ENCODE results near the gene NAT9.

Gene NAT9

DNA sequence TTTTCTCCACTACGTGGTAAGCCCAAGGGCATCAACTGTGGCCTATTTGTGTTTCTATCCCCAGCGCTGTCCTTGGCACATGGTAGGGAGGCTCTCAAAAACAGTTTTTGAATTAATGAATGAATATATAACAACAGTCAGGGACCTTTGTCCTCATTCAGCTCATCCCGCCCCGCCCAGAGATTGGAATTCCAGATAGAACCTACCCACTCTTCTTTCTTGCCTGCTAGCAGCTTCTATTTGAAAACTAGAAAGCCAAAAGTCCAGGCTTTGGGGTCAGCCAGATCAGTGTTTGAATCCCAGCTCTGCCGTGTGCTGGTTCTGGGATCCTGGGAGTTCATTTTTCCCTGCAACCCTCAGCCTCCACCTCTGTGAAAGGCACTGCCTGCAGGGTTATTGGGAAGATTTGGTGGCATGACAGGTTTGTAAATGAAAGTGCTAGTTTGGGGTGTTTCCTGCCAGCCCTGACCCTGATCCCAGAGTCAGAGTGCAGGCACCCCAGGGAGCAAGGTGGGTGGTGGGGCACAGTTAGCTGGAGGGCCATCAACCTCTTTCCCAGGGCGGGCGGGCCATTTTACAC lies 23.2 kb downstream of the NAT9 start:
- H3K36me3 ChIP-seq (ENCODE audit: control insufficient read depth in 4 of 4, insufficient read depth in 4 of 4, low read length in 3 of 4) = peaks cover 0 to 19% (median 10%) of the 10 kb centered on the region in 4 experiments
- WGBS (ENCODE audit: insufficient coverage) = 100% methylated on average over 5 of the region's 7 CpGs
- CTCF ChIA-PET = interaction anchor here (0.9 to 11.0 kb wide), 6 partner anchors 11 to 109 kb away, joined by 3 to 175 read pairs (median 8); partner anchors contain the start of genes NAT9 and RAB37

DNA sequence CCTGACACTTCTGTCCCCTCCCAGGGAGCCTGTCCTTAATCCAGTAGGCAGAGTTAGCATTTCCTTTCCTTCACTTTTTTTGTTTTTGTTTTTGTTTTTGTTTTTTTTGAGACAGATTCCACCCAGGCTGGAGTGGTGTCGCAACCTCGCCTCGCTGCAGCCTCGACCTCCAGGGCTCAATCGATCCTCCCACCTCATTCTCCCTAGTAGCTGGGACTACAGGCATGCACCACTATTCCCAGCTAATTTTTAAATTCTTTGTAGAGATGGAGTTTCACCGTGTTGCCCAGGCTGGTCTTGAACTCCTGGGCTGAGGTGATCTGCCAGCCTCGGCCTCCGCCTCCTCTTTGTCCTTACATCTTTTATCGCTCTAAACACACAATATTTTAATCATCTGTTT lies 23.7 kb downstream of the NAT9 start:
- no peak for DNase-seq
- Histone ChIP-seq H3K27ac (ENCODE audit: insufficient read depth in 1 of 2, low read depth in 1 of 2, low read length in 2 of 2, poor library complexity in 1 of 2, severe bottlenecking in 2 of 2) (peak overlapping the region in 1 of 2 experiments; percentile 58), H3K4me1 (ENCODE audit: control extremely low read depth in 1 of 4, control insufficient read depth in 4 of 4, insufficient read depth in 4 of 4, low read length in 3 of 4) (peaks cover 19 to 80% (median 68%) of the 10 kb centered on the region in 4 experiments), H3K36me3 (ENCODE audit: control insufficient read depth in 4 of 4, insufficient read depth in 4 of 4, low read length in 3 of 4) (peaks cover 0 to 19% (median 11%) of the 10 kb centered on the region in 4 experiments), H3K9me3 (ENCODE audit: control extremely low read depth in 1 of 5, control insufficient read depth in 4 of 5, insufficient read depth in 2 of 5, low read depth in 1 of 5, low read length in 4 of 5) (no peaks in the 10 kb centered on the region), H3K4me3 (ENCODE audit: control insufficient read depth in 1 of 7, extremely low read depth in 1 of 7, insufficient read depth in 4 of 7, low read depth in 2 of 7, low read length in 6 of 7) (no peak overlapping the region), H3K27me3 (replicated peaks in 2 of 5; ENCODE audit: control insufficient read depth in 4 of 5, insufficient read depth in 5 of 5, low read length in 4 of 5) (no peaks in the 10 kb centered on the region)
- ChIA-PET CTCF (interaction anchor here (1.3 to 11.0 kb wide), 6 partner anchors 8 to 95 kb away, joined by 3 to 175 read pairs (median 14); partner anchors contain the start of genes NAT9 and RAB37), POLR2A (interaction anchor here (6.3 kb wide), 1 partner anchor 8 kb away, joined by 71 read pairs; no protein-coding TSS in a partner anchor)
- WGBS (ENCODE audit: insufficient coverage) = 92% methylated on average over 9 of the region's 9 CpGs

More for the DNA sequence above, 23.2 kb downstream of the NAT9 start:
- DNase-seq = no peak
- POLR2A ChIA-PET = no interaction called here
- no peak overlapping the region for H3K27ac ChIP-seq (ENCODE audit: insufficient read depth in 1 of 2, low read depth in 1 of 2, low read length in 2 of 2, poor library complexity in 1 of 2, severe bottlenecking in 2 of 2)
- no peaks in the 10 kb centered on the region for H3K27me3 ChIP-seq (replicated peaks in 2 of 5; ENCODE audit: control insufficient read depth in 4 of 5, insufficient read depth in 5 of 5, low read length in 4 of 5)
- H3K4me3 ChIP-seq (ENCODE audit: control insufficient read depth in 1 of 7, extremely low read depth in 1 of 7, insufficient read depth in 4 of 7, low read depth in 2 of 7, low read length in 6 of 7) = no peak overlapping the region
- peaks cover 19 to 80% (median 68%) of the 10 kb centered on the region in 4 experiments for H3K4me1 ChIP-seq (ENCODE audit: control extremely low read depth in 1 of 4, control insufficient read depth in 4 of 4, insufficient read depth in 4 of 4, low read length in 3 of 4)
- H3K9me3 ChIP-seq (ENCODE audit: control extremely low read depth in 1 of 5, control insufficient read depth in 4 of 5, insufficient read depth in 2 of 5, low read depth in 1 of 5, low read length in 4 of 5) = no peaks in the 10 kb centered on the region

DNA sequence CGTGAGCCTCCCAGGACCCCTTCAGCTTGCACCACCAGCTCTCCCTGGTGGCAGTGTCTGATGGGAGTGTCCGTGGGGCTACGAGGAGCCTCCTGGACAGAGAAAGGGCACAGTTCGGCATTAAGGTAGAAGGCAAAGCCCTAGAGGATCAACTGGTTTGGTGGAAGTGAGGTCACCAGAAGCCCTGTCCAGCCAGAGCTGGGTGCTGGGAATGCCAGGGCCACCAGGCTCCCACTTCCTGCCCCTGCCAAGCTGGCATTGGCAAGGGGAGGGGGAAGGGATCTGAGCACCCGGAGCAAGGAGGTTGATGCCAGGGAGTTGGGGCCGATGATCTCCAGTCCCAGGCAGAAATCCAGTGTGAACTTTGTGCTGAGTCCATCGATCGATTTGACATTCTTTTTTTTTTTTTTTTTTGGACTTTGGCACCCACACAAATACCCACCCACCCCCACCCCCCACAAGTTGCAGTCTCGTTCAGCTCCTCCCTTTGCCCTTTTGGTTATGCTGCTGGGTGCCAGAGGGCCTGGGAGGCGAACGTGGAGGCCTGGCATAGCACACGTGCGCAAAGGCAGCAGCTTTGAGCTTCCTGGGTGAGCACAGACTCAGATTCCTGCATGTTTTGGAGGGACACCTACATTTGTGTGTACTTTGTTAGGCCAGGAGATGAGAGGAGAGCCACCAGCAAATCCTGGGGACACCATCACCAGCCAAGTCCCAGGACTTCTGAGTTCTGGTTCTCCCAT lies 25.6 kb downstream of the NAT9 start:
- Histone ChIP-seq H3K4me1 (ENCODE audit: control extremely low read depth in 1 of 4, control insufficient read depth in 4 of 4, insufficient read depth in 4 of 4, low read length in 3 of 4) (peaks cover 16 to 80% (median 68%) of the 10 kb centered on the region in 4 experiments), H3K27ac (ENCODE audit: insufficient read depth in 1 of 2, low read depth in 1 of 2, low read length in 2 of 2, poor library complexity in 1 of 2, severe bottlenecking in 2 of 2) (peak overlapping the region; percentile 35 to 81)
- no peak for DNase-seq

GRCh38 chr17:74750039-74750326 lies 26.2 kb downstream of the NAT9 start:
- DNase-seq = no peak
- Histone ChIP-seq H3K36me3 (ENCODE audit: control insufficient read depth in 4 of 4, insufficient read depth in 4 of 4, low read length in 3 of 4) (peaks cover 0 to 19% (median 15%) of the 10 kb centered on the region in 4 experiments), H3K9me3 (ENCODE audit: control extremely low read depth in 1 of 5, control insufficient read depth in 4 of 5, insufficient read depth in 2 of 5, low read depth in 1 of 5, low read length in 4 of 5) (no peaks in the 10 kb centered on the region), H3K4me3 (ENCODE audit: control insufficient read depth in 1 of 7, extremely low read depth in 1 of 7, insufficient read depth in 4 of 7, low read depth in 2 of 7, low read length in 6 of 7) (peak overlapping the region; percentile 81 to 98 (median 96)), H3K27ac (ENCODE audit: insufficient read depth in 1 of 2, low read depth in 1 of 2, low read length in 2 of 2, poor library complexity in 1 of 2, severe bottlenecking in 2 of 2) (peak overlapping the region; percentile 35 to 81), H3K27me3 (replicated peaks in 2 of 5; ENCODE audit: control insufficient read depth in 4 of 5, insufficient read depth in 5 of 5, low read length in 4 of 5) (no peaks in the 10 kb centered on the region), H3K4me1 (ENCODE audit: control extremely low read depth in 1 of 4, control insufficient read depth in 4 of 4, insufficient read depth in 4 of 4, low read length in 3 of 4) (peaks cover 16 to 80% (median 70%) of the 10 kb centered on the region in 4 experiments)
- WGBS (ENCODE audit: insufficient coverage) = 6% methylated on average over 5 of the region's 6 CpGs
- CTCF ChIA-PET = interaction anchor here (0.6 to 4.1 kb wide), 10 partner anchors 10 to 92 kb away, joined by 3 to 70 read pairs (median 7); partner anchors contain the start of gene RAB37
- POLR2A ChIA-PET = interaction anchor here (1.0 to 6.3 kb wide), 4 partner anchors 8 to 30 kb away, joined by 3 to 71 read pairs (median 20); partner anchors contain the start of gene RAB37

More for the DNA sequence above, 25.6 kb downstream of the NAT9 start:
- Histone ChIP-seq H3K9me3 (ENCODE audit: control extremely low read depth in 1 of 5, control insufficient read depth in 4 of 5, insufficient read depth in 2 of 5, low read depth in 1 of 5, low read length in 4 of 5) (no peaks in the 10 kb centered on the region), H3K27me3 (replicated peaks in 2 of 5; ENCODE audit: control insufficient read depth in 4 of 5, insufficient read depth in 5 of 5, low read length in 4 of 5) (no peaks in the 10 kb centered on the region), H3K4me3 (ENCODE audit: control insufficient read depth in 1 of 7, extremely low read depth in 1 of 7, insufficient read depth in 4 of 7, low read depth in 2 of 7, low read length in 6 of 7) (peak overlapping the region; percentile 81 to 98 (median 96)), H3K36me3 (ENCODE audit: control insufficient read depth in 4 of 4, insufficient read depth in 4 of 4, low read length in 3 of 4) (peaks cover 0 to 20% (median 15%) of the 10 kb centered on the region in 4 experiments)
- ChIA-PET CTCF (interaction anchor here (0.6 to 4.1 kb wide), 12 partner anchors 10 to 93 kb away, joined by 3 to 70 read pairs (median 7); partner anchors contain the start of gene RAB37), POLR2A (interaction anchor here (1.0 to 6.3 kb wide), 3 partner anchors 9 to 13 kb away, joined by 3 to 71 read pairs (median 36); partner anchors contain the start of gene RAB37)
- WGBS (ENCODE audit: insufficient coverage) = 25% methylated on average over 4 of the region's 13 CpGs

DNA sequence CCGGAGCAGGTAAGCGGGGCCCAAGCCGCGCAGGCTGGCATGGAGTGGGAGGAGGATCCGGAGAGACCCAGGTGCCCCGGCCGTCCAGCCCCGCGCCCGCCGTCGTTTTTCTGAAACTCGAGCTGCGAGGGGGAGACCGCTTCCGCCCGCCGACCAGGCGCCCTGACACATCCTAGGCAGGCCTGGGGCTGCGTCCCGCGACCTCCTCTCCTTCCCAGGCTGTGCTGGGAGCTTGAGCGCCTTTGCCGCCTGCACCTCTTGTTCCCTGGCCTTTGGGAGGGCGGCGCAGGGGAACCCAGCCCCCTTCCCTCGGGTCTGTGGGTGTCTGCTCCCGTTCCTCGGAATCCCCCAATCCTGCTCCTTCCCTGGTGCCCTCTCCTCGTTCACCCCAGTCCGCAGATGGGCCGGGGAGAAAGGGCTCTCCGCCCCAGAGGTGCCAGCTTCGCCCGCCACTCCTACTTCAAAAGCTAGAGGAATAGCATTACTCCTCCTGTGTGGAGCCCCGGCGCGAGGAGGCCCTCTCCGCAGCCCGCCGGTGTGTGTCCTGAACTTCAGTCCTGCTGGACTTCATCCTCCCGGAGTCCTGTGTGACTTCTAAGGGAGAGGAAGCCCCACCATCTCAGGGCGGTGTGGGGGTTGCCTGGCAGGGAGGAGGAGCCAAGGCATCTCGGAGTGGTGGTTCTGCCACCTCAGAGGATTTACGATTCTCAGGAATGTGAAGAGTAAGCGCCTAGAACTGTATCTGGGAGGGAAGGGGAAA lies 26.7 kb downstream of the NAT9 start:
- ChIA-PET CTCF (interaction anchor here (1.0 to 4.1 kb wide), 11 partner anchors 11 to 79 kb away, joined by 3 to 70 read pairs (median 4); partner anchors contain the start of gene RAB37), POLR2A (interaction anchor here (1.1 to 6.3 kb wide), 7 partner anchors 11 to 31 kb away, joined by 3 to 71 read pairs (median 3); partner anchors contain the start of genes NAT9 and RAB37)
- under 1% methylated on average over 46 of the region's 46 CpGs for WGBS (ENCODE audit: insufficient coverage)
- peaks cover 16 to 81% (median 74%) of the 10 kb centered on the region in 4 experiments for H3K4me1 ChIP-seq (ENCODE audit: control extremely low read depth in 1 of 4, control insufficient read depth in 4 of 4, insufficient read depth in 4 of 4, low read length in 3 of 4)
- peak overlapping the region; percentile 81 to 98 (median 96) for H3K4me3 ChIP-seq (ENCODE audit: control insufficient read depth in 1 of 7, extremely low read depth in 1 of 7, insufficient read depth in 4 of 7, low read depth in 2 of 7, low read length in 6 of 7)
- no peaks in the 10 kb centered on the region for H3K27me3 ChIP-seq (replicated peaks in 2 of 5; ENCODE audit: control insufficient read depth in 4 of 5, insufficient read depth in 5 of 5, low read length in 4 of 5)
- peaks cover 0 to 15% (median 13%) of the 10 kb centered on the region in 4 experiments for H3K36me3 ChIP-seq (ENCODE audit: control insufficient read depth in 4 of 4, insufficient read depth in 4 of 4, low read length in 3 of 4)
- no peaks in the 10 kb centered on the region for H3K9me3 ChIP-seq (ENCODE audit: control extremely low read depth in 1 of 5, control insufficient read depth in 4 of 5, insufficient read depth in 2 of 5, low read depth in 1 of 5, low read length in 4 of 5)
- no peak for DNase-seq
- peak overlapping the region; percentile 35 to 81 for H3K27ac ChIP-seq (ENCODE audit: insufficient read depth in 1 of 2, low read depth in 1 of 2, low read length in 2 of 2, poor library complexity in 1 of 2, severe bottlenecking in 2 of 2)

- Histone ChIP-seq H3K4me1 (ENCODE audit: control extremely low read depth in 1 of 4, control insufficient read depth in 4 of 4, insufficient read depth in 4 of 4, low read length in 3 of 4) (peaks cover 18 to 85% (median 80%) of the 10 kb centered on the region in 4 experiments), H3K27me3 (replicated peaks in 2 of 5; ENCODE audit: control insufficient read depth in 4 of 5, insufficient read depth in 5 of 5, low read length in 4 of 5) (no peaks in the 10 kb centered on the region), H3K4me3 (ENCODE audit: control insufficient read depth in 1 of 7, extremely low read depth in 1 of 7, insufficient read depth in 4 of 7, low read depth in 2 of 7, low read length in 6 of 7) (peak within 1 kb of the TSS; percentile 81 to 98 (median 96)), H3K9me3 (ENCODE audit: control extremely low read depth in 1 of 5, control insufficient read depth in 4 of 5, insufficient read depth in 2 of 5, low read depth in 1 of 5, low read length in 4 of 5) (no peaks in the 10 kb centered on the region), H3K27ac (ENCODE audit: insufficient read depth in 1 of 2, low read depth in 1 of 2, low read length in 2 of 2, poor library complexity in 1 of 2, severe bottlenecking in 2 of 2) (peak within 1 kb of the TSS; percentile 54 to 81), H3K36me3 (ENCODE audit: control insufficient read depth in 4 of 4, insufficient read depth in 4 of 4, low read length in 3 of 4) (peaks cover 0 to 21% (median 15%) of the 10 kb centered on the region in 4 experiments)
- POLR2A ChIA-PET = interaction anchor here (0.6 to 6.3 kb wide), 11 partner anchors 8 to 475 kb away, joined by 3 to 71 read pairs (median 3); partner anchors contain the start of genes DNAI2, NAT9 and RAB37
- peak; percentile 90 to 94 (median 94) for DNase-seq
- CTCF ChIA-PET = interaction anchor here (0.7 to 4.7 kb wide), 11 partner anchors 10 to 78 kb away, joined by 3 to 154 read pairs (median 7); partner anchors contain the start of gene NAT9
- 0% methylated on average over 86 of the region's 90 CpGs for WGBS (ENCODE audit: insufficient coverage)
Observed at GRCh38 chr17:74748529-74749278, 27.4 kb downstream of the NAT9 start, which contains the start of gene NHERF1. Gene NHERF1, plus strand, starts transcription at chr17:74748628. Its CDS starts 219 bp downstream, at chr17:74748847.
